Endothelial cell of umbilical vein (primary cell): ENCODE results near the gene MPG.

Experiments used
- JUN ChIP-seq: IDR thresholded peaks from 2 replicates; pipeline ENCODE4 v1.6.1; 2011; ENCODE audit warnings: borderline replicate concordance, low read depth; ENCODE audit not compliant: insufficient read length, insufficient read depth
- MYC ChIP-seq: IDR thresholded peaks from one replicate; pipeline ENCODE4 v1.6.1; 2011; ENCODE audit warnings: mild to moderate bottlenecking, low read depth, low read length
- POLR2A ChIP-seq: IDR thresholded peaks from 2 replicates; pipeline ENCODE4 v1.6.1; 2012; ENCODE audit warnings: low read depth, mild to moderate bottlenecking, control low read depth, low read length
- POLR2AphosphoS5 ChIP-seq: IDR thresholded peaks from 2 replicates; pipeline ENCODE4 v1.6.1; 2012; ENCODE audit warnings: low read depth, mild to moderate bottlenecking, control low read depth, low read length, moderate library complexity; ENCODE audit not compliant: insufficient read depth
- TF ChIP-seq, protein P1 (sequence below), 2 donors: IDR thresholded peaks; 1 replicate in 1 of 2; 2 replicates in 1 of 2; pipeline ENCODE4 v1.5.1; 2011; ENCODE audit warnings: low read length in 2 of 2, mild to moderate bottlenecking in 2 of 2, moderate library complexity in 2 of 2, control low read depth in 1 of 2, inconsistent platforms in 1 of 2, low read depth in 1 of 2; ENCODE audit not compliant: insufficient read depth in 1 of 2; ENCODE audit errors: extremely low read depth in 1 of 2

DNA sequence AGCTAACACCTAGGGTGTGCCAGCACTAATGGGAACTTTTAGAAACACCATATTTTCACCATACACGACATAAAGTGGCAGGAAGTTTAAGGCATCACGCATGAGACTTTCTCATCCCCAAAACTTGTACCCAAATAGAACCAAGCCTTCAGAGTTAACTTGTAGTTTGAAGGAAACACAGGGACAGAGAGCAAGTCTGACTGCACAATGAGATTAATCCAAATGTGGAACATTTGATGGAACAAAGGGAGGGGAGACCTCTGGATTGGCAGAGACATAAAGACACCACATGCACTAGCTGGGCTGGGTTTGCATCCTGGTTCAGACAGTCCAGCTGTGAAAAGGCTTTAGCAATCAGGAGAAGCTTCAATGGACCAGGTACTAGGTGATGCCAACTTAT lies 36.3 kb downstream of the MPG start:
- TF ChIP-seq, protein P1, sequence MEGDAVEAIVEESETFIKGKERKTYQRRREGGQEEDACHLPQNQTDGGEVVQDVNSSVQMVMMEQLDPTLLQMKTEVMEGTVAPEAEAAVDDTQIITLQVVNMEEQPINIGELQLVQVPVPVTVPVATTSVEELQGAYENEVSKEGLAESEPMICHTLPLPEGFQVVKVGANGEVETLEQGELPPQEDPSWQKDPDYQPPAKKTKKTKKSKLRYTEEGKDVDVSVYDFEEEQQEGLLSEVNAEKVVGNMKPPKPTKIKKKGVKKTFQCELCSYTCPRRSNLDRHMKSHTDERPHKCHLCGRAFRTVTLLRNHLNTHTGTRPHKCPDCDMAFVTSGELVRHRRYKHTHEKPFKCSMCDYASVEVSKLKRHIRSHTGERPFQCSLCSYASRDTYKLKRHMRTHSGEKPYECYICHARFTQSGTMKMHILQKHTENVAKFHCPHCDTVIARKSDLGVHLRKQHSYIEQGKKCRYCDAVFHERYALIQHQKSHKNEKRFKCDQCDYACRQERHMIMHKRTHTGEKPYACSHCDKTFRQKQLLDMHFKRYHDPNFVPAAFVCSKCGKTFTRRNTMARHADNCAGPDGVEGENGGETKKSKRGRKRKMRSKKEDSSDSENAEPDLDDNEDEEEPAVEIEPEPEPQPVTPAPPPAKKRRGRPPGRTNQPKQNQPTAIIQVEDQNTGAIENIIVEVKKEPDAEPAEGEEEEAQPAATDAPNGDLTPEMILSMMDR (IDR thresholded peaks at IDR 0.05; ENCODE audit: extremely low read depth in 1 of 2, insufficient read depth in 1 of 2, low read depth in 1 of 2, low read length in 2 of 2), result no peak
- no peak for TF ChIP-seq POLR2A
- no peak for TF ChIP-seq MYC
- no peak for TF ChIP-seq JUN
- no peak for TF ChIP-seq POLR2AphosphoS5
